Astrocyte (in vitro differentiated cells and primary cell): Measurements from ENCODE around the gene MYOM3. TPM values are rescaled to one million over a fixed set of nuclear protein-coding genes. Genes with fewer than 3 reads are reported as not detected.

Experiments
- DNase-seq: peaks from one replicate; pipeline ENCODE4 v3.0.0-alpha.2; 2010; ENCODE audit warnings: low read depth
- FAIRE-seq: peaks from 2 replicates; lab custom pipeline; 2011; peaks lifted over from hg19 to GRCh38; lab: Jason Lieb, UNC
- H2AFZ ChIP-seq: 2 replicates; pipeline ENCODE4 v1.6.0; 2012; ENCODE audit warnings: low read depth, low read length, inconsistent platforms
- H3K27ac ChIP-seq: 2 replicates; pipeline ENCODE4 v1.5.1; 2011; ENCODE audit warnings: low read depth, low read length, inconsistent platforms
- H3K27me3 ChIP-seq: 2 replicates; pipeline ENCODE4 v1.6.0; 2011; ENCODE audit warnings: low read length, inconsistent platforms; ENCODE audit not compliant: insufficient read depth
- H3K36me3 ChIP-seq: 2 replicates; pipeline ENCODE4 v1.5.1; 2011; ENCODE audit warnings: low read length, inconsistent platforms; ENCODE audit not compliant: insufficient read depth
- H3K4me1 ChIP-seq: 2 replicates; pipeline ENCODE4 v1.5.1; 2011; ENCODE audit warnings: low read length, inconsistent platforms; ENCODE audit not compliant: insufficient read depth
- H3K4me2 ChIP-seq: 2 replicates; pipeline ENCODE4 v1.6.0; 2012; ENCODE audit warnings: low read length, inconsistent platforms
- H3K4me3 ChIP-seq: 2 replicates; pipeline ENCODE4 v1.5.1; 2011; ENCODE audit warnings: low read depth, mild to moderate bottlenecking, low read length, inconsistent platforms; ENCODE audit not compliant: insufficient read depth
- H3K79me2 ChIP-seq: 2 replicates; pipeline ENCODE4 v1.6.0; 2012; ENCODE audit warnings: mild to moderate bottlenecking, low read length, inconsistent platforms; ENCODE audit not compliant: insufficient read depth
- H3K9ac ChIP-seq: 2 replicates; pipeline ENCODE4 v1.6.0; 2012; ENCODE audit warnings: mild to moderate bottlenecking, low read length, inconsistent platforms
- H3K9me3 ChIP-seq: 2 replicates; pipeline ENCODE4 v1.5.1; 2012; ENCODE audit warnings: low read depth, mild to moderate bottlenecking, low read length, inconsistent platforms; ENCODE audit not compliant: insufficient read depth
- H4K20me1 ChIP-seq: 2 replicates; pipeline ENCODE4 v1.6.0; 2012; ENCODE audit warnings: low read length, inconsistent platforms; ENCODE audit not compliant: insufficient read depth
- H3K27ac Mint-ChIP-seq: one replicate; pipeline ENCODE4 v1.8.0; 2021; ENCODE audit warnings: mild to moderate bottlenecking, mixed read lengths; ENCODE audit not compliant: unreplicated experiment
- H3K27me3 Mint-ChIP-seq: one replicate; pipeline ENCODE4 v1.8.0; 2021; ENCODE audit warnings: low read depth, mixed read lengths; ENCODE audit not compliant: unreplicated experiment
- H3K36me3 Mint-ChIP-seq: one replicate; pipeline ENCODE4 v1.8.0; 2021; ENCODE audit warnings: low read depth, mixed read lengths; ENCODE audit not compliant: unreplicated experiment
- H3K4me1 Mint-ChIP-seq: one replicate; pipeline ENCODE4 v1.8.0; 2021; ENCODE audit warnings: low read depth, mixed read lengths; ENCODE audit not compliant: unreplicated experiment
- H3K4me3 Mint-ChIP-seq: one replicate; pipeline ENCODE4 v1.8.0; 2021; ENCODE audit warnings: mild to moderate bottlenecking, moderate library complexity, mixed read lengths; ENCODE audit not compliant: unreplicated experiment
- H3K9me3 Mint-ChIP-seq: one replicate; pipeline ENCODE4 v1.8.0; 2021; ENCODE audit warnings: mild to moderate bottlenecking, mixed read lengths; ENCODE audit not compliant: unreplicated experiment
- EZH2 ChIP-seq: IDR thresholded peaks from 2 replicates; pipeline ENCODE4 v1.6.1; 2012; ENCODE audit warnings: mild to moderate bottlenecking, low read length, inconsistent platforms; ENCODE audit not compliant: insufficient read depth
- total RNA-seq: library from RNA; stranded (reverse); gene quantifications from 2 replicates; pipeline ENCODE4 v1.2.1, GENCODE V29; 2021
- TF ChIP-seq, protein P1 (sequence below): IDR thresholded peaks from 2 replicates; pipeline ENCODE4 v1.5.1; 2011; ENCODE audit warnings: low read depth, mild to moderate bottlenecking, inconsistent platforms, low read length, moderate library complexity; ENCODE audit not compliant: insufficient read depth

MYOM3 gene
- total RNA-seq, 1 donor from 2014 or later, result 1.0 TPM

DNA sequence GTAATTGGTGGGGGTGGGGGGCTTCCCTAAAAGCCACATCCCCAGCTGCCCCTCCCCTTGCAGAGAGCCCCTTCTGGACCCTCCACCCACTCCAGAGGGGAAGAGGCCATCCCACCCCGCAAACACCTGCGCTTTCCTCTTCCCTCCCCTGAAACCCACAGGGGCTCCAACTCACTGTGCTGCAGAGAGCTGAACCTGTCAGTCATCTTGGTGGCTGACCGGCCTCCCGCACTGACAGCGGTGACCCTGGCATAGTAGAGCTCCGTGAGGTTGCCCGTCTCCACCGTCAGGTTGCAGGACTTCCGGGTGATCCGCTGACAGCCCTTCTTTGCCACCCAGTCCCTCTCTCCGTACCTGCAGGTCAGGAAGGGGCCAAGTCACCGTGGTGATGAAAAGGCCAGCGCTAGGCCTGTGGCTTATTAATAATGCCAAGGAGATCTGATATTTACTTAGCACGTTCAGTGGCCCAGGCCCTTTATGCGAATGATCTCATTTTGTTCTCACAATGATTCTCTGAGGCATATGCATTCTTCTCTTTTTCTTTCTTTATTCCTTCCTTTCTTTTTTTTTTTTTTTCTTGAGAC, 25.1 kb upstream of the MYOM3 start:
- DNase-seq (no peak), FAIRE-seq (no peak)
- no peaks in the 10 kb centered on the region for H3K36me3 ChIP-seq
- H3K9me3 ChIP-seq, result no peaks in the 10 kb centered on the region
- H3K9ac ChIP-seq, result no peak overlapping the region
- Mint-ChIP-seq H3K27ac (no peak overlapping the region), H3K4me1 (no peaks in the 10 kb centered on the region), H3K36me3 (no peaks in the 10 kb centered on the region), H3K9me3 (peaks cover 7% of the 10 kb centered on the region), H3K27me3 (peaks cover 23% of the 10 kb centered on the region), H3K4me3 (no peak overlapping the region)
- H3K27ac ChIP-seq, result no peak overlapping the region
- peaks cover 7% of the 10 kb centered on the region for H3K27me3 ChIP-seq
- no peak overlapping the region for H3K4me3 ChIP-seq
- no peaks in the 10 kb centered on the region for H3K79me2 ChIP-seq
- no peaks in the 10 kb centered on the region for H4K20me1 ChIP-seq
- no peak overlapping the region for H3K4me2 ChIP-seq
- no peak overlapping the region for H2AFZ ChIP-seq
- TF ChIP-seq EZH2, result no peak
- TF ChIP-seq, protein P1, sequence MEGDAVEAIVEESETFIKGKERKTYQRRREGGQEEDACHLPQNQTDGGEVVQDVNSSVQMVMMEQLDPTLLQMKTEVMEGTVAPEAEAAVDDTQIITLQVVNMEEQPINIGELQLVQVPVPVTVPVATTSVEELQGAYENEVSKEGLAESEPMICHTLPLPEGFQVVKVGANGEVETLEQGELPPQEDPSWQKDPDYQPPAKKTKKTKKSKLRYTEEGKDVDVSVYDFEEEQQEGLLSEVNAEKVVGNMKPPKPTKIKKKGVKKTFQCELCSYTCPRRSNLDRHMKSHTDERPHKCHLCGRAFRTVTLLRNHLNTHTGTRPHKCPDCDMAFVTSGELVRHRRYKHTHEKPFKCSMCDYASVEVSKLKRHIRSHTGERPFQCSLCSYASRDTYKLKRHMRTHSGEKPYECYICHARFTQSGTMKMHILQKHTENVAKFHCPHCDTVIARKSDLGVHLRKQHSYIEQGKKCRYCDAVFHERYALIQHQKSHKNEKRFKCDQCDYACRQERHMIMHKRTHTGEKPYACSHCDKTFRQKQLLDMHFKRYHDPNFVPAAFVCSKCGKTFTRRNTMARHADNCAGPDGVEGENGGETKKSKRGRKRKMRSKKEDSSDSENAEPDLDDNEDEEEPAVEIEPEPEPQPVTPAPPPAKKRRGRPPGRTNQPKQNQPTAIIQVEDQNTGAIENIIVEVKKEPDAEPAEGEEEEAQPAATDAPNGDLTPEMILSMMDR, result no peak
- H3K4me1 ChIP-seq, result no peaks in the 10 kb centered on the region

DNA sequence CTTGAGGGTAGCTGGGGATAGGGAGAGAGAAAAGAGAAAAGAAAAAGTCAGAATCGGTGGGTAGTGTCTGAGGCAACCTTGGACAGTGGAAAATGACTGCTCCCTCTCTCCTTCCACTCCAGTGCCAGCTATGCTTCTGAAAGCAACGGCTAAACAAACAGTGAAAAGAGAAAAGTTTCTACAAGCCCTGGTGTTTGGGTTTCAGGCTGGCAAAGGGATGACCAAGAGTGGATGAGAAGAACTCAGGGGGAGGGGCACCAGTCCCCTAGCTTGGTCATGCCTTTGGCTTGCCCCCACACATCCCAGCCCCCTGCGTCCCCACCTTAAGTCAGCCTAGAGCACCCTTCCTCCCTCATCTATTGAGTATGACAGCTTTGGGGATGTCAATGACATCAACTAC, 22.4 kb upstream of the MYOM3 start:
- H3K79me2 ChIP-seq, result no peaks in the 10 kb centered on the region
- H3K9ac ChIP-seq, result no peak overlapping the region
- no peaks in the 10 kb centered on the region for H4K20me1 ChIP-seq
- no peak overlapping the region for H3K27ac ChIP-seq
- H3K4me3 ChIP-seq, result no peak overlapping the region
- no peaks in the 10 kb centered on the region for H3K4me1 ChIP-seq
- no peaks in the 10 kb centered on the region for H3K9me3 ChIP-seq
- Mint-ChIP-seq H3K9me3 (peaks cover 15% of the 10 kb centered on the region), H3K27me3 (peaks cover 11% of the 10 kb centered on the region), H3K27ac (no peak overlapping the region), H3K4me3 (no peak overlapping the region), H3K4me1 (no peaks in the 10 kb centered on the region), H3K36me3 (no peaks in the 10 kb centered on the region)
- peaks cover 4% of the 10 kb centered on the region for H3K27me3 ChIP-seq
- TF ChIP-seq, protein P1, result no peak
- no peak for TF ChIP-seq EZH2
- DNase-seq (no peak), FAIRE-seq (no peak)
- no peaks in the 10 kb centered on the region for H3K36me3 ChIP-seq
- no peak overlapping the region for H3K4me2 ChIP-seq
- no peak overlapping the region for H2AFZ ChIP-seq

DNA sequence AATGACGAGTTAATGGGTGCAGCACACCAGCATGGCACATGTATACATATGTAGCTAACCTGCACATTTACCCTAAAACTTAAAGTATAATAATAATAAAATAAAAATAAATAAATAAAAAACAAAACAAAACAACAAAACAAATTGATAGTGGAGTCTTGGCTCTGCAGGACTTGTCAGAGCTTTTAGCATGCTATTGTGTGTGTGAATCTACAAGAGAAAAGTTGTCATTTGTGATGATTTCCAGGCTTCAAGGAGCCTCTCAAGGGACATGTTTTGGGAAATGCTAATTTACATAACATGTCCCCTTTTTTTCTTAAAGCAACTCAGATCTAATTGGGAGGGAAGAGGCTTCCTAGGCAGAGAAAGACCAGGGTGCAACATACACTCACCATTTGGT, 21.9 kb upstream of the MYOM3 start:
- no peak for DNase-seq
- no peak overlapping the region for H3K27ac Mint-ChIP-seq
- FAIRE-seq, result no peak
- peaks cover 11% of the 10 kb centered on the region for H3K27me3 Mint-ChIP-seq
- Histone ChIP-seq H3K36me3 (no peaks in the 10 kb centered on the region), H3K27me3 (peaks cover 4% of the 10 kb centered on the region), H2AFZ (no peak overlapping the region), H3K9me3 (no peaks in the 10 kb centered on the region), H4K20me1 (no peaks in the 10 kb centered on the region), H3K27ac (no peak overlapping the region), H3K9ac (no peak overlapping the region), H3K4me3 (no peak overlapping the region), H3K4me1 (no peaks in the 10 kb centered on the region), H3K4me2 (no peak overlapping the region), H3K79me2 (no peaks in the 10 kb centered on the region)
- TF ChIP-seq, protein P1, result no peak
- no peak for TF ChIP-seq EZH2
- H3K4me1 Mint-ChIP-seq, result no peaks in the 10 kb centered on the region
- H3K4me3 Mint-ChIP-seq, result no peak overlapping the region
- H3K36me3 Mint-ChIP-seq, result no peaks in the 10 kb centered on the region
- H3K9me3 Mint-ChIP-seq, result peaks cover 15% of the 10 kb centered on the region
